PC-9 (cell line): ENCODE results near the gene RYR3. TPM values are rescaled to one million over a fixed set of nuclear protein-coding genes. Genes with fewer than 3 reads are reported as not detected.

Source experiments
- BruUV-seq: library from RNA; stranded (reverse); fragments of 400-500 nt; replicated peaks from 2 replicates; lab custom pipeline; 2021; lab: Mats Ljungman, UMichigan
- CTCF ChIA-PET: fragments of 300-600 bp; sonication (Branson Sonifier 250); formaldehyde crosslinking; loops from one replicate; lab custom pipeline; 2022; ENCODE audit warnings: antibody characterized with exemption; lab: Charles Lee
- POLR2A ChIA-PET: fragments of 300-600 bp; sonication (Branson Sonifier 250); formaldehyde crosslinking; loops from one replicate; lab custom pipeline; 2022; ENCODE audit warnings: antibody characterized with exemption; ENCODE audit not compliant: unreplicated experiment; lab: Charles Lee
- DNase-seq, 2 experiments: peaks; one replicate each; pipeline versions ENCODE4 v3.0.0 to v3.0.0-alpha.2; 2015 to 2022; ENCODE audit warnings: mixed read lengths in 1 of 2
- H2AFZ ChIP-seq: fragments of 200-600 bp; sonication (generic); 2 replicates; pipeline ENCODE4 v1.8.1; 2017; ENCODE audit warnings: antibody characterized with exemption
- H3F3A ChIP-seq: fragments of 200-600 bp; sonication (generic); 2 replicates; pipeline ENCODE4 v1.8.1; 2017; ENCODE audit warnings: antibody characterized with exemption, mild to moderate bottlenecking, low read depth; ENCODE audit not compliant: insufficient read depth
- H3K27ac ChIP-seq: fragments of 200-600 bp; sonication (generic); 2 replicates; pipeline ENCODE4 v1.6.1; 2016; ENCODE audit warnings: mixed run types
- H3K27me3 ChIP-seq: fragments of 200-600 bp; sonication (generic); 2 replicates; pipeline ENCODE4 v1.6.1; 2016; ENCODE audit warnings: low read depth, mixed run types; ENCODE audit not compliant: insufficient read depth
- H3K36me3 ChIP-seq: fragments of 200-600 bp; sonication (generic); 2 replicates; pipeline ENCODE4 v1.6.1; 2016; ENCODE audit warnings: low read depth, mixed run types
- H3K4me1 ChIP-seq: fragments of 200-600 bp; sonication (generic); replicated peaks from 2 replicates; pipeline ENCODE4 v1.6.1; 2016; ENCODE audit warnings: mixed run types; ENCODE audit not compliant: insufficient read depth
- H3K4me2 ChIP-seq: fragments of 200-600 bp; sonication (generic); 2 replicates; pipeline ENCODE4 v1.6.1; 2017; ENCODE audit warnings: mixed run types
- H3K4me3 ChIP-seq: fragments of 200-600 bp; sonication (generic); 2 replicates; pipeline ENCODE4 v1.6.1; 2016; ENCODE audit warnings: mixed run types
- H3K79me2 ChIP-seq: fragments of 200-600 bp; sonication (generic); 2 replicates; pipeline ENCODE4 v1.6.1; 2017; ENCODE audit warnings: low read depth, mixed run types
- H3K9me2 ChIP-seq: fragments of 200-600 bp; sonication (generic); 2 replicates; pipeline ENCODE4 v1.8.1; 2017; ENCODE audit warnings: mild to moderate bottlenecking; ENCODE audit not compliant: insufficient read depth
- H3K9me3 ChIP-seq: fragments of 200-600 bp; sonication (generic); 2 replicates; pipeline ENCODE4 v1.8.1; 2016; ENCODE audit warnings: low read depth; ENCODE audit not compliant: insufficient read depth
- H4K20me1 ChIP-seq: fragments of 200-600 bp; sonication (generic); 2 replicates; pipeline ENCODE4 v1.8.1; 2017; ENCODE audit not compliant: insufficient read depth
- CTCF ChIP-seq: fragments of 200-600 bp; sonication (generic); conservative IDR thresholded peaks from 2 replicates; pipeline ENCODE4 v1.6.1; 2017; ENCODE audit warnings: mixed run types, antibody characterized with exemption, mild to moderate bottlenecking, moderate library complexity
- EZH2 ChIP-seq: fragments of 200-600 bp; sonication (generic); IDR thresholded peaks from 2 replicates; pipeline ENCODE4 v1.8.0; 2017; ENCODE audit warnings: antibody characterized with exemption, low read depth
- intact Hi-C: fragments of 100-400 bp; cut with micrococcal nuclease; formaldehyde crosslinking; loops from one replicate; pipeline ENCODE4 v1.10.0; 2022; ENCODE audit not compliant: unreplicated experiment
- total RNA-seq: library from RNA; stranded (reverse); gene quantifications from 2 replicates; pipeline ENCODE4 v1.2.3, GENCODE V29; 2021

Gene RYR3
- total RNA-seq, 1 experiment from 2014 or later = 0.15 TPM

DNA sequence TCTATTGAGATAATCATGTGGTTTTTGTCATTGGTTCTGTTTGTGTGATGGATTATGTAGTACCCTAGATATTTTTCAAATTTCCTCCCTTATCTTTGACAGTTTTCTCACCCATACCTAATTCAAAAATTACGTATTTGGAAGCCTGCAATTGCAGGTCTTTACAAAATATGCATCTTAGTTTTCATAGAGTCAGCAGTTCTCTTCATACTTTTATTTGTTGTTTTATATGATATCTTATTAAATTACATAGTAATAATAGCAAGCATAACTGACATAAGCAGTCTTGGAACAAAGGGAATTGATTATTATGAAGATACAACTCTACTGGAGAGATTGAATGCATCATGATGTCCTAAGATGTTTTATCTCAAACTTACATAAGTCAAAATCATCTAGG, 442.2 kb downstream of the RYR3 start:
- Histone ChIP-seq H3K36me3 (no peaks in the 10 kb centered on the region), H3K4me1 (no peaks in the 10 kb centered on the region), H3K4me2 (no peak overlapping the region), H3K79me2 (no peaks in the 10 kb centered on the region), H3K9me3 (no peaks in the 10 kb centered on the region), H3K27ac (no peak overlapping the region), H3K27me3 (no peaks in the 10 kb centered on the region), H3K9me2 (no peaks in the 10 kb centered on the region), H4K20me1 (no peaks in the 10 kb centered on the region), H2AFZ (no peak overlapping the region), H3F3A (no peaks in the 10 kb centered on the region), H3K4me3 (no peak overlapping the region)
- no peak for DNase-seq
- intact Hi-C loops = no loop called here
- ChIA-PET CTCF (no interaction called here), POLR2A (no interaction called here)
- no peak for TF ChIP-seq CTCF
- no peak for TF ChIP-seq EZH2
- no TSS peak for BruUV-seq

DNA sequence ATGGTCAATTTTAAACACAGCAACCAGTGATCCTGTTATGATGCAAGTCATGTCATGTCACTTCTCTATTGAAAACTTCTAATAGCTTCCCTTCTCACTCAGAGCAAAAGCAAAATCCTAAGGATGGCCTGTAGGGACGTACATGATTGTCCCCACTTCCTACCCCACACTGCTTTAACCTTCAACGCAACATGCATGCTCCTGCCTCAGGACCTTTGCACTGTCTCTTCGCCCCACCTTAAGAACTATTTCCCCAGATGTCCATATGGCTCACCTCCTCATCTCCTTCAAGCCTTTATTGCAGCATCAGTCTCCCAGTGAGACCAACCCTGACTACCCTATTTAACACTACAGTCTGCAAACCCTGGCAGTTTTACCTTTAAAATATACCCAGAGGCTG, 443.5 kb downstream of the RYR3 start:
- Histone ChIP-seq H3K4me3 (no peak overlapping the region), H3K4me2 (no peak overlapping the region), H3K4me1 (no peaks in the 10 kb centered on the region), H3K27ac (no peak overlapping the region), H2AFZ (no peak overlapping the region), H3K36me3 (no peaks in the 10 kb centered on the region), H3K9me2 (no peaks in the 10 kb centered on the region), H3F3A (no peaks in the 10 kb centered on the region), H3K27me3 (no peaks in the 10 kb centered on the region), H4K20me1 (no peaks in the 10 kb centered on the region), H3K9me3 (no peaks in the 10 kb centered on the region), H3K79me2 (no peaks in the 10 kb centered on the region)
- POLR2A ChIA-PET = no interaction called here
- intact Hi-C loops = no loop called here
- no peak for DNase-seq
- CTCF ChIA-PET = no interaction called here
- BruUV-seq = no TSS peak
- TF ChIP-seq EZH2 (no peak), CTCF (no peak)

DNA sequence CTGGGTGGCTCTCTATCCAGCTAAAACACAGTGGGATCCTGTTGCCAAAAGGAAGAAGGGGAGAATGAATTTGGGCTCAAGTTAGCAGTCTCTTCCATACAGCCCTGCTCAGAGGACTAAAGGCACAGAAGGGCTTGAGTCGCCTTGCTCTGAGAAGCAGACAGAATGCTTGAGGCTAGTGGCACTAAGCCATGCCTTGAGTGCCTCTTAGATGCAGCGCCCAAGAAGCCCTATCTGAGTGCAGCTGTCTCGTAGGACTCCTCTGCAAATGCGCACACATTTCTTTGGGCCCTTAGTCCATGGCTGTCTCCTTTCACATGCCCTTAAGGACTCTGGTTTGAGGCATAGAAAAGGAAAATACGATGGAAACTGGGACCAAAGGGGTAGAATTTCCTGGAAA, 446.2 kb downstream of the RYR3 start:
- BruUV-seq = no TSS peak
- CTCF ChIA-PET = no interaction called here
- intact Hi-C loops = no loop called here

More for the DNA sequence above, 446.2 kb downstream of the RYR3 start:
- no peaks in the 10 kb centered on the region for H3K9me2 ChIP-seq
- H3K4me2 ChIP-seq = no peak overlapping the region
- H3F3A ChIP-seq = no peaks in the 10 kb centered on the region
- POLR2A ChIA-PET = no interaction called here
- no peaks in the 10 kb centered on the region for H3K4me1 ChIP-seq
- no peak for DNase-seq
- H3K79me2 ChIP-seq = no peaks in the 10 kb centered on the region
- H3K4me3 ChIP-seq = no peak overlapping the region
- no peaks in the 10 kb centered on the region for H3K27me3 ChIP-seq
- H3K9me3 ChIP-seq = no peaks in the 10 kb centered on the region
- H3K36me3 ChIP-seq = no peaks in the 10 kb centered on the region
- no peak overlapping the region for H3K27ac ChIP-seq
- no peaks in the 10 kb centered on the region for H4K20me1 ChIP-seq
- TF ChIP-seq CTCF (no peak), EZH2 (no peak)
- no peak overlapping the region for H2AFZ ChIP-seq
